Esophagus muscularis mucosa (tissue), 4 donors: ENCODE measurements around the gene MYO1D. TPM values are rescaled to one million over a fixed set of nuclear protein-coding genes. Genes with fewer than 3 reads are reported as not detected.
A peak's percentile ranks its signal among the peaks of the same experiment; 100 is the strongest.

Experiments used
- DNase-seq: peaks from one replicate; pipeline ENCODE4 v3.0.0-alpha.2; 2017; ENCODE audit errors: extremely low spot score
- H3K27ac ChIP-seq, 4 donors: fragments of 200-600 bp; sonication (generic); replicated peaks in 1 of 4; 1 replicate in 3 of 4; 2 replicates in 1 of 4; pipeline ENCODE4 v1.5.1; 2016 to 2019; ENCODE audit warnings: mild to moderate bottlenecking in 1 of 4
- H3K27me3 ChIP-seq, 4 donors: fragments of 200-600 bp; sonication (generic); one replicate each; pipeline versions ENCODE4 v1.5.1 to v1.6.0; 2016 to 2019
- H3K36me3 ChIP-seq, 4 donors: fragments of 200-600 bp; sonication (generic); one replicate each; pipeline ENCODE4 v1.5.1; 2016 to 2019
- H3K4me1 ChIP-seq, 4 donors: fragments of 200-600 bp; sonication (generic); one replicate each; pipeline ENCODE4 v1.5.1; 2016 to 2019
- H3K4me3 ChIP-seq, 4 donors: fragments of 200-600 bp; sonication (generic); 1 replicate in 2 of 4; 2 replicates in 2 of 4; pipeline ENCODE4 v1.5.1; 2016 to 2019; ENCODE audit warnings: mild to moderate bottlenecking in 4 of 4, moderate library complexity in 1 of 4
- H3K9me3 ChIP-seq, 4 donors: fragments of 200-600 bp; sonication (generic); 1 replicate in 3 of 4; 2 replicates in 1 of 4; pipeline ENCODE4 v1.5.1; 2016 to 2019
- EP300 ChIP-seq: sonication (generic); formaldehyde crosslinking; IDR thresholded peaks from one replicate; pipeline ENCODE4 v1.6.1; 2017; ENCODE audit warnings: antibody characterized with exemption
- POLR2A ChIP-seq: fragments of 450-650 bp; IDR thresholded peaks from one replicate; pipeline ENCODE4 v1.6.1; 2017; ENCODE audit warnings: antibody characterized with exemption, moderate library complexity, mild to moderate bottlenecking, low read depth
- POLR2AphosphoS5 ChIP-seq, 2 donors: sonication (generic); formaldehyde crosslinking; IDR thresholded peaks; one replicate each; pipeline ENCODE4 v1.6.1; 2017; ENCODE audit warnings: antibody characterized with exemption in 2 of 2
- WGBS: methylation state at CpG from one replicate; pipeline ENCODE4 v1.1.5; 2018; 5-methylcytosine and 5-hydroxymethylcytosine counted together
- intact Hi-C: fragments of 100-400 bp; cut with DNase I; formaldehyde crosslinking; loops from one replicate; pipeline ENCODE4 v1.15.1; 2023
- total RNA-seq, 4 donors: library from RNA; depleted of rRNA; stranded (reverse); fragments of >200 nt; gene quantifications; one replicate each; pipeline versions ENCODE4 v1.1.0 to v1.2.1, GENCODE V29; 2016
- TF ChIP-seq, protein P1 (sequence below), 3 experiments: fragments of 200-600 bp in 2 of 3; fragments of 450-650 bp in 1 of 3; sonication (generic) in 2 of 3; IDR thresholded peaks; one replicate each; pipeline ENCODE4 v1.5.1; 2017 to 2019; ENCODE audit warnings: antibody characterized with exemption in 3 of 3, mild to moderate bottlenecking in 2 of 3, moderate library complexity in 1 of 3

The MYO1D gene
- total RNA-seq, 4 donors from 2014 or later: 27.3 to 30.3 (median 29.0) TPM

DNA sequence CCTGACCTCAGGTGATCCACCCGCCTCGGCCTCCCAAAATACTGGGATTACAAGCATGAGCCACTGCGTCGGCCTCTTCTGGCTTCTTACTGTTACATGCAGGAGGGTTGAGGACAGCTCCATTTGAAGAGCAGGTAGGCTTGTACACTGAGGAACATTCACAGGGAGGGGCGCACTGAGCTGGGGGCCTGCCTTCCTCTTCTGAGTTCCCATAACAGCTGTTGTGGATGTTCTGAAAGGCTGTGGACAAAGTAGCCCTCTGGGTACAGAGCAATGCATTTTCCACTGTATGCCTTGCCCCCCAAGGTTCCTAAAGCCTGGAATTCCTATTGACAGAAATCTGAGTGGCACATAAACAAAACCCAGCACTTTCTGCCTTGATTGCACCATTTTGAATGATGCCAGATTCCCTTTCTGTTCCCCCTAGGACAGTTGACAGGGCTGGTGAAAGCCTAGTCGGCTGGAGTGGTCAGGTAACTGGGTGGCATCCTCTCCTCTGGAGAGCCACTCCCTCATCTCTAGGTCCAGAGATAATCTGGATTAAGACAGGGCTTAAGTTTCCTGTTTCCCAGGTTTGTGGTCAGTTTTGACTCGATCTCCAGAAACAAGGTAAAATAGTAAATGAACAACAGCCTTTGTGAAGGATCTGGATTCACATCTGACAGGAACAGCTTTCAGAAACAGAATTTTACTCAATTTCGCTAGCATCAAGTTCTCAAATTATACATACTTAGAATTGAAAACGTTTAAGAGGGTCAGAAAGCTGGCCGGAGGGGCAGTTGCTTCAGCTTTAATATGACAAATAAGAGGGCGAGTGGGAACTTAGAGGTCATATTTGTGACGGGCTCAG is 391.4 kb downstream of the MYO1D start:
- Histone ChIP-seq H3K4me1 (peaks cover 32 to 48% (median 40%) of the 10 kb centered on the region in 4 donors), H3K27me3 (no peaks in the 10 kb centered on the region), H3K27ac (peak overlapping the region; percentile 73 to 84 (median 78)), H3K9me3 (no peaks in the 10 kb centered on the region), H3K36me3 (peaks cover 22 to 26% (median 24%) of the 10 kb centered on the region in 4 donors), H3K4me3 (peak overlapping the region; percentile 55 to 82 (median 62))
- intact Hi-C loops: no loop called here
- no peak for DNase-seq
- TF ChIP-seq, protein P1, sequence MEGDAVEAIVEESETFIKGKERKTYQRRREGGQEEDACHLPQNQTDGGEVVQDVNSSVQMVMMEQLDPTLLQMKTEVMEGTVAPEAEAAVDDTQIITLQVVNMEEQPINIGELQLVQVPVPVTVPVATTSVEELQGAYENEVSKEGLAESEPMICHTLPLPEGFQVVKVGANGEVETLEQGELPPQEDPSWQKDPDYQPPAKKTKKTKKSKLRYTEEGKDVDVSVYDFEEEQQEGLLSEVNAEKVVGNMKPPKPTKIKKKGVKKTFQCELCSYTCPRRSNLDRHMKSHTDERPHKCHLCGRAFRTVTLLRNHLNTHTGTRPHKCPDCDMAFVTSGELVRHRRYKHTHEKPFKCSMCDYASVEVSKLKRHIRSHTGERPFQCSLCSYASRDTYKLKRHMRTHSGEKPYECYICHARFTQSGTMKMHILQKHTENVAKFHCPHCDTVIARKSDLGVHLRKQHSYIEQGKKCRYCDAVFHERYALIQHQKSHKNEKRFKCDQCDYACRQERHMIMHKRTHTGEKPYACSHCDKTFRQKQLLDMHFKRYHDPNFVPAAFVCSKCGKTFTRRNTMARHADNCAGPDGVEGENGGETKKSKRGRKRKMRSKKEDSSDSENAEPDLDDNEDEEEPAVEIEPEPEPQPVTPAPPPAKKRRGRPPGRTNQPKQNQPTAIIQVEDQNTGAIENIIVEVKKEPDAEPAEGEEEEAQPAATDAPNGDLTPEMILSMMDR (IDR thresholded peaks at IDR 0.05): no peak
- TF ChIP-seq POLR2AphosphoS5 (IDR thresholded peaks at IDR 0.05) (no peak), EP300 (no peak), POLR2A (no peak)
- 64% methylated on average over 12 of the region's 12 CpGs for WGBS

DNA sequence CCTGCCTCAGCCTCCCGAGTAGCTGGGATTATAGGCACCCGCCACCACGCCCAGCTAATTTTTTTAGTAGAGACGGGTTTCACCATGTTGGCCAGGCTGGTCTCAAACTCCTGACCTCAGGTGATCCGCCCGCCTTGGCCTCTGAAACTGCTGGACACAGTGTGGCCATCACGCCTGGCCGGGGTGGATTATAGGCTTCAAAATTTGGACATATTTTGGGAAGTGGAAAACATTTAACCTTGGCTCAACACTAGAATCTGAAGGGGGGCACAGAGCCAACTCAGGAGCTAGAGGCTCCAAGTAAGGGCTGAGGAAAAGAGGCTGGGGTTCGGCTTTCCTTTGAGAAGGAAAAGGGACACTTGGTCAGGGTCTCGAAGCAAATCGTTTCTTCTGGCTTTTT is 392.3 kb downstream of the MYO1D start:
- Histone ChIP-seq H3K4me1 (peaks cover 32 to 48% (median 40%) of the 10 kb centered on the region in 4 donors), H3K4me3 (no peak overlapping the region), H3K9me3 (no peaks in the 10 kb centered on the region), H3K27ac (peak overlapping the region in 1 of 4 donors; percentile 35), H3K27me3 (no peaks in the 10 kb centered on the region), H3K36me3 (peaks cover 31 to 34% (median 32%) of the 10 kb centered on the region in 4 donors)
- intact Hi-C loops: loop anchor here (5.0 kb wide), 2 partner anchors 273 to 393 kb away; partner anchors contain the start of gene MYO1D
- WGBS: 71% methylated on average over 8 of the region's 11 CpGs
- TF ChIP-seq, protein P1 (IDR thresholded peaks at IDR 0.05): no peak
- TF ChIP-seq EP300 (no peak), POLR2A (no peak), POLR2AphosphoS5 (IDR thresholded peaks at IDR 0.05) (no peak)
- DNase-seq: no peak

DNA sequence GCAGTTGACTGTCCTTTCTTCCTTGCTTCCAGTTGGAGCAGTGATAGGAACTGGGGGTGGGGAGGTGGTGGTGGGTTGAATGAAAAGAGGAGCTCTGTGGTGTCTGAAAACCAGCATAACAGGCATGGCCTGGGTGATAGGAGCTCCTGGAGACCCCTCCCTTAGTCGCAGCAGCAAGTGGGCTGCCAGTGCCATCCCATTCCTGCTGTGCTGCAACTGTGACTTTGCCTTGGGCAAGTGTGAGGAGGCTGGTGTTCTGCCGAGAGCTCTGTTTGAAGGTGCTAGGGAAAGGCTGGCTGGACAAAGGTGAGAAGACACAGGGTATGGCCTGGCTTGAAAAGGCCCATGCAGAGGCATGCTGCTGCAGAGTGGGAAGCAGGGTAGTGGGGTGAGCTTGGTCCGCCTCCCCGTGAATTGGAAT is 392.9 kb downstream of the MYO1D start:
- H3K27me3 ChIP-seq: no peaks in the 10 kb centered on the region
- intact Hi-C loops: loop anchor here (5.0 kb wide), 2 partner anchors 273 to 393 kb away; partner anchors contain the start of gene MYO1D
- WGBS: 83% methylated on average over 4 of the region's 4 CpGs
- no peak overlapping the region for H3K4me3 ChIP-seq
- H3K36me3 ChIP-seq: peaks cover 37 to 39% (median 38%) of the 10 kb centered on the region in 4 donors
- peak overlapping the region; percentile 24 to 63 (median 42) for H3K27ac ChIP-seq
- peaks cover 32 to 48% (median 40%) of the 10 kb centered on the region in 4 donors for H3K4me1 ChIP-seq
- DNase-seq: no peak
- H3K9me3 ChIP-seq: no peaks in the 10 kb centered on the region
- TF ChIP-seq POLR2A (no peak), EP300 (no peak), POLR2AphosphoS5 (IDR thresholded peaks at IDR 0.05) (no peak)
- TF ChIP-seq, protein P1 (IDR thresholded peaks at IDR 0.05): no peak

DNA sequence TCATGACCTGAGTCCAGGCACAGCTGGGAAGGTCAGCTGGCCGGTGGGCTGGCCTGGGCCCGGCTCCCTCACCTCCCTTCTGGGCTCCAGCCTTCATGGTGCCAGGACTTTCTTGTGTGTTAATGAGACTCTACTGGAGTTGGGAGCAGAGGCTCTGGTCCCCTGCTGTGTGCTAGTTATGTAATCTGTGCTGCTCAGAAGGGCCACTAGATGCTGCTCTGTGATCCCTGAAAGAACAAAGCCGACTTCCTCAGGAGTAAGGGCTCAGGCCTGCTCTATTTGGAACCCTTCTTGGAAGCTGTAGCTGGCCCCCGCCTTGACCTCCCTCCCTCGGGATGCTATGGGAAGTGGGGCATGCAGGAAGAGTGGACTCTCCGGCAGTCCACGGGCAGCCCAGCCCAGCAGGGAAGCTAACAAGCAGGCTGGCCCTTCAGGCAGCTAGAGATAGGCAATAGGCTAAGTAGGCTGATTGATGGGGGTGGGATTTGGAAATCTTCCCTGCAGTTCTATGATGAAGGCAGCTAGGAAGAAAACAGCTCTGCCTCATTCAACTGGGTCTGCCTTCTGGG is 393.4 kb downstream of the MYO1D start:
- H3K36me3 ChIP-seq: peaks cover 42 to 45% (median 43%) of the 10 kb centered on the region in 4 donors
- TF ChIP-seq, protein P1 (IDR thresholded peaks at IDR 0.05): peak; percentile 35 to 61 (median 59)
- TF ChIP-seq POLR2AphosphoS5 (IDR thresholded peaks at IDR 0.05) (peak in 1 of 2 donors; percentile 39), EP300 (no peak)
- H3K4me3 ChIP-seq: no peak overlapping the region
- 18% methylated on average over 7 of the region's 7 CpGs for WGBS
- H3K4me1 ChIP-seq: peaks cover 32 to 48% (median 40%) of the 10 kb centered on the region in 4 donors
- H3K27me3 ChIP-seq: no peaks in the 10 kb centered on the region
- no peak for DNase-seq
- H3K27ac ChIP-seq: peak overlapping the region; percentile 24 to 63 (median 42)
- H3K9me3 ChIP-seq: no peaks in the 10 kb centered on the region
- intact Hi-C loops: loop anchor here (5.0 kb wide), 2 partner anchors 274 to 394 kb away; partner anchors contain the start of gene MYO1D
